Measurements from ENCODE around the gene BTD. TPM values are rescaled to one million over a fixed set of nuclear protein-coding genes. Genes with fewer than 3 reads are reported as not detected.

The BTD gene
- total RNA-seq, 1 donor from 2014 or later = 13.1 TPM

DNA sequence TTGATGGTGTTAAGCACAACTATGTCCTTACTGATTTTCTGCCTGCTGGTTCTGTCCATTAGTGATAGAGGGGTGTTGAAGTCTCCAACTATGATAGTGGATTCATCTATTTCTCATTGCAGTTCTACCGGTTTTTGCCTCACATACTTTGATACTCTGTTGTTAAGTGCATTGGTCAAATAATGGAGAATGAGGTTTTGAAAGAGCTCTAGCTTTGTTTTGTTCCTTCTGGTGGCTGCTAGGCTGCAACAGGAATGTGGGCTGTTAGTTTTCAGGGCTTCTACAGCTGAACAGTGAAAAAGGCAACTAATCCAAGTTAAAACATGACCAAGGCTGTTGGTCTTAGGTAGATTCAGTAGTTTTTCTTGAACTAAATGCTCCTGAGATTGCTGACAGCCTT lies 62.6 kb downstream of the BTD start:
- Mint-ChIP-seq H3K9me3 (ENCODE audit: unreplicated experiment) (no peaks in the 10 kb centered on the region), H3K4me1 (ENCODE audit: unreplicated experiment) (no peaks in the 10 kb centered on the region), H3K27ac (ENCODE audit: unreplicated experiment) (no peak overlapping the region), H3K4me3 (ENCODE audit: unreplicated experiment) (no peak overlapping the region), H3K27me3 (ENCODE audit: unreplicated experiment) (no peaks in the 10 kb centered on the region), H3K36me3 (ENCODE audit: low read depth, unreplicated experiment) (peaks cover 4% of the 10 kb centered on the region)
- TF ChIP-seq, protein P1, sequence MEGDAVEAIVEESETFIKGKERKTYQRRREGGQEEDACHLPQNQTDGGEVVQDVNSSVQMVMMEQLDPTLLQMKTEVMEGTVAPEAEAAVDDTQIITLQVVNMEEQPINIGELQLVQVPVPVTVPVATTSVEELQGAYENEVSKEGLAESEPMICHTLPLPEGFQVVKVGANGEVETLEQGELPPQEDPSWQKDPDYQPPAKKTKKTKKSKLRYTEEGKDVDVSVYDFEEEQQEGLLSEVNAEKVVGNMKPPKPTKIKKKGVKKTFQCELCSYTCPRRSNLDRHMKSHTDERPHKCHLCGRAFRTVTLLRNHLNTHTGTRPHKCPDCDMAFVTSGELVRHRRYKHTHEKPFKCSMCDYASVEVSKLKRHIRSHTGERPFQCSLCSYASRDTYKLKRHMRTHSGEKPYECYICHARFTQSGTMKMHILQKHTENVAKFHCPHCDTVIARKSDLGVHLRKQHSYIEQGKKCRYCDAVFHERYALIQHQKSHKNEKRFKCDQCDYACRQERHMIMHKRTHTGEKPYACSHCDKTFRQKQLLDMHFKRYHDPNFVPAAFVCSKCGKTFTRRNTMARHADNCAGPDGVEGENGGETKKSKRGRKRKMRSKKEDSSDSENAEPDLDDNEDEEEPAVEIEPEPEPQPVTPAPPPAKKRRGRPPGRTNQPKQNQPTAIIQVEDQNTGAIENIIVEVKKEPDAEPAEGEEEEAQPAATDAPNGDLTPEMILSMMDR (IDR thresholded peaks at IDR 0.05; ENCODE audit: unreplicated experiment) = no peak
- no peak for DNase-seq (ENCODE audit: low spot score)

DNA sequence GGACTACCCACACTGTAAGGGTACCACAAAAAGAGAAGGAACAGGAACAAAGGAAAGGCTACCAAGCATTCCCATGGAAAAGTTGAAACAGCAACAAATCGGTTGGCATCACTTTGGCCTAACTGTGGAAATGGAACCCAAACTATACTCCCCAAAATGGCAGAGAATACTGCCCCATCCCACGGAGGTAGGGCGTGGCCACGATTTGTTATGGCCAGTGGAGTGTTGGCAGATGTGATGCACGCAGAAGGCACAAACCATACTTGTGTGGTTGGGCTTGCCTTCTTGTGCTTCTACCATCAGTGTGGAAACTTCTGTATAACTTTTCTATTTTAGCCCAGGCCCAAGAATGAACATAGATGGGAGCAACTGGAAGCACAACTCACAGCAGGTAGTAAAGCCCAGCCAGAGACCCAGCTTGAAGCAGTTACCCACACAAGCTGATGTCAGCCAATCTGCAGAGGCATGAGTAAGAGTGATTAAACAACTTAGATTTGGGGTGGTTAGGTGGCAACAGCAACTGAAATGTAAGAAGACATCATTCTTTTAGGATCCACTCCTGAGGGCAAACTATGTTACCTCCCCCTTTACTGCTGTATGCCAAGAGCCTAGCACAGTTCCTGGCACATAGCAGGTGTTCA lies 64.1 kb downstream of the BTD start:
- TF ChIP-seq, protein P1 (IDR thresholded peaks at IDR 0.05; ENCODE audit: unreplicated experiment) = no peak
- Mint-ChIP-seq H3K4me1 (ENCODE audit: unreplicated experiment) (no peaks in the 10 kb centered on the region), H3K27ac (ENCODE audit: unreplicated experiment) (no peak overlapping the region), H3K4me3 (ENCODE audit: unreplicated experiment) (no peak overlapping the region), H3K9me3 (ENCODE audit: unreplicated experiment) (no peaks in the 10 kb centered on the region), H3K27me3 (ENCODE audit: unreplicated experiment) (no peaks in the 10 kb centered on the region), H3K36me3 (ENCODE audit: low read depth, unreplicated experiment) (peaks cover 4% of the 10 kb centered on the region)
- DNase-seq (ENCODE audit: low spot score) = no peak

DNA sequence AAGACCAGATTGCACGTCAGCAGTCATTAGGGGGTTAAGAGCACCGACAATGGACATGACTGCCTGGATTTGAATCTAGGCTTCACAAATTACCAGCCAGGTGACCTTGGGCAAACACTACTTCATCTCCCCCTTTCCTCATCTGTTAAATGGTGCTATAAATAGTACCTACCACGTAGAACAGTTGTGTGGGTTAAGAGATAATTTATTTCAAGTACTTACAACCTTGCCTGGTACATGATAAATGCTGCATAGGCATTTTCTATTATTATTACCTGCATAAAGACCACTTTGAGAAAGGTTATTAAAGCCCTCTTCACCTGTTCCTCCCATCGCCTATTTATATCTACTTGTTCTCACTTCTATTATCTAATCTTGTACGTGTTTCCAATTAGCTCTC lies 64.7 kb downstream of the BTD start:
- no peak for DNase-seq (ENCODE audit: low spot score)
- Mint-ChIP-seq H3K36me3 (ENCODE audit: low read depth, unreplicated experiment) (peaks cover 4% of the 10 kb centered on the region), H3K4me1 (ENCODE audit: unreplicated experiment) (no peaks in the 10 kb centered on the region), H3K9me3 (ENCODE audit: unreplicated experiment) (no peaks in the 10 kb centered on the region), H3K27me3 (ENCODE audit: unreplicated experiment) (no peaks in the 10 kb centered on the region), H3K4me3 (ENCODE audit: unreplicated experiment) (no peak overlapping the region), H3K27ac (ENCODE audit: unreplicated experiment) (no peak overlapping the region)
- TF ChIP-seq, protein P1 (IDR thresholded peaks at IDR 0.05; ENCODE audit: unreplicated experiment) = no peak

- Mint-ChIP-seq H3K36me3 (ENCODE audit: low read depth, unreplicated experiment) (peaks cover 4% of the 10 kb centered on the region), H3K9me3 (ENCODE audit: unreplicated experiment) (no peaks in the 10 kb centered on the region), H3K4me1 (ENCODE audit: unreplicated experiment) (no peaks in the 10 kb centered on the region), H3K4me3 (ENCODE audit: unreplicated experiment) (no peak overlapping the region), H3K27ac (ENCODE audit: unreplicated experiment) (no peak overlapping the region), H3K27me3 (ENCODE audit: unreplicated experiment) (no peaks in the 10 kb centered on the region)
- TF ChIP-seq, protein P1 (IDR thresholded peaks at IDR 0.05; ENCODE audit: unreplicated experiment) = no peak
- DNase-seq (ENCODE audit: low spot score) = no peak
Observed at GRCh38 chr3:15667484-15667883, 65.9 kb downstream of the BTD start.

DNA sequence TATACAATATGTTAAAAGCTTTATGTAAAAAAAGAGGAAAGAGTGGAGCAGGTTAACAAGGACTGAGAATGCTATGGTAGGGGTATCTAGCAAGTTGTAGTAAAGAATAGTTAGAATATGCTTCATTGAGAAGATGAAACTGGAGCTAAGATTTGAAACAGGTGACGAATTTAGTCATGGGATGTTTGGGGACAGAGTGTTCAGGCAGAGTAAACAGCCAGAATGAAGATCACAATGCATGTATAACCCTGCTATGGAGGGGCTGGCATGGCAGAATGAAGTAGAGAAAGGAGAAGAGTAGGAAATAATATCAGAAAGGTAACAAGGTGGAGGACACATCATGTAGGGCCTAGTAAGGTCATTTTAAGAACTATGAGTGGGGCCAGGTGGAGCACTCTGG lies 72.0 kb downstream of the BTD start:
- Mint-ChIP-seq H3K36me3 (ENCODE audit: low read depth, unreplicated experiment) (no peaks in the 10 kb centered on the region), H3K4me1 (ENCODE audit: unreplicated experiment) (no peaks in the 10 kb centered on the region), H3K27ac (ENCODE audit: unreplicated experiment) (no peak overlapping the region), H3K27me3 (ENCODE audit: unreplicated experiment) (no peaks in the 10 kb centered on the region), H3K9me3 (ENCODE audit: unreplicated experiment) (no peaks in the 10 kb centered on the region), H3K4me3 (ENCODE audit: unreplicated experiment) (no peak overlapping the region)
- TF ChIP-seq, protein P1 (IDR thresholded peaks at IDR 0.05; ENCODE audit: unreplicated experiment) = no peak
- DNase-seq (ENCODE audit: low spot score) = no peak

Measured in endothelial cell (in vitro differentiated cells).